Left renal pelvis (tissue), 4 donors: Measurements from ENCODE around the gene OR5M11. TPM values are rescaled to one million over a fixed set of nuclear protein-coding genes. Genes with fewer than 3 reads are reported as not detected.
"Not testable (repeated sequence)": the region's sequence is repeated elsewhere in the genome, so short reads cannot be mapped to it uniquely, and the experiment has no call there.

Experiments used
- DNase-seq, 4 donors: peaks; one replicate each; pipeline ENCODE4 v3.0.0-alpha.2; 2013; ENCODE audit warnings: low read depth in 4 of 4, low spot score in 3 of 4
- polyA plus RNA-seq, 4 donors: library from polyadenylated mRNA; unstranded; fragments of 120-200 nt; gene quantifications; one replicate each; pipeline ENCODE4 v1.2.1, GENCODE V29; 2013; ENCODE audit not compliant: insufficient read length in 4 of 4

The OR5M11 gene
- not detected for polyA plus RNA-seq

DNA sequence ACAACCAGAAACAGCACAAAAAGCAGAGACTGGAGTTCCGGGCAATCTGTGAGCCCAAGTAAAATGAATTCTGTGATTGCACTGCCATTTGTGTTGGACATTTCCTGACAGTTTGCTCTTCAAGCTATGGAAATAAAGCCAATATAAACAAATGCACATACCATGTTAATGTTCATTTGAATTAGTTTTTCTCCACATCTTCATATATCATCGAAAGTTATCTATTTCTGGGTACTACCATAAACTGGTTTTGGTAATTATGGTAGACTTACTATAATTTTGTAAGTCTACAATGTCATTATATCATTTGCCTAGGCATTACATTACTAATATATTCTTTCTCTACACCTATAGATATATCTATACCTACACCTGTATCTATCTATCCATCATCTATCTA is at the start of gene OR5M11:
Gene OR5M11, minus strand, starts transcription at position 101 of the 400 bp plus-strand sequence. Its CDS starts 0 bp downstream, at position 101.
- DNase-seq, result no peak

DNA sequence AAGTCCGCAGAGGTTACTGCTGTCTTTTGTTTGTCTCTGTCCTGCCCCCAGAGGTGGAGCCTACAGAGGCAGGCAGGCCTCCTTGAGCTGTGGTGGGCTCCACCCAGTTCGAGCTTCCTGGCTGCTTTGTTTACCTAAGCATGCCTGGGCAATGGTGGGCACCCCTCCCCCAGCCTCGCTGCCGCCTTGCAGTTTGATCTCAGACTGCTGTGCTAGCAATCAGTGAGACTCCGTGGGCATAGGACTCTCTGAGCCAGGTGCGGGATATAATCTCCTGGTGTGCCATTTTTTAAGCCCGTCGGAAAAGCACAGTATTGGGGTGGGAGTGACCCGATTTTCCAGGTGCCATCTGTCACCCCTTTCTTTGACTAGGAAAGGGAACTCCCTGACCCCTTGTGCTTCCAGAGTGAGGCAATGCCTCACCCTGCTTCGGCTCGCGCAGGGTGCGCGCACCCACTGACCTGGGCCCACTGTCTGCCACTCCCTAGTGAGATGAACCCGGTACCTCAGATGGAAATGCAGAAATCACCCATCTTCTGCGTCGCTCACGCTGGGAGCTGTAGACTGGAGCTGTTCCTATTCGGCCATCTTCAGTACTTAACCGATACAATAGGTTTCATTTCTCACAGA is 49.1 kb upstream of the OR5M11 start:
- not testable (repeated sequence) for DNase-seq

DNA sequence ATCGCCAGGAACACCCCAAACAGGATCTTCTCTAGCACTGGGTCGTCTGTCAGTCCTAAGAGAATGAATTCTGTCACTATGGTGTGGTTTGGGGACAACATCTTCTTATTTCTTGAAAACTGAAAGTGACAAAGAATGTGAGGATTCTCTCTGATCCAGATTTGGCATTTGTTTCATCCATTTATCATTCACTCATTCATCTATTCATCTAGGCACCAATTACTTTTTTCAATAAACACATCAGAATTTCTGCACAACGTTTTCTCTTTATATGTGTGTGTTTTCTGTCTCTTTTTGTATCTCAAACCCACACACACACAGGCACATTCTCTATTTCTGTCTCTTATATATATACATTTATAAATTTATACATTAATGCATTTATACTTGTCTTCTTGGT is 34.6 kb upstream of the OR5M11 start, which contains the start of gene OR5M10:
Gene OR5M10, minus strand, starts transcription at position 101 of the 400 bp plus-strand sequence. Its CDS starts 0 bp downstream, at position 101.
- no peak for DNase-seq

DNA sequence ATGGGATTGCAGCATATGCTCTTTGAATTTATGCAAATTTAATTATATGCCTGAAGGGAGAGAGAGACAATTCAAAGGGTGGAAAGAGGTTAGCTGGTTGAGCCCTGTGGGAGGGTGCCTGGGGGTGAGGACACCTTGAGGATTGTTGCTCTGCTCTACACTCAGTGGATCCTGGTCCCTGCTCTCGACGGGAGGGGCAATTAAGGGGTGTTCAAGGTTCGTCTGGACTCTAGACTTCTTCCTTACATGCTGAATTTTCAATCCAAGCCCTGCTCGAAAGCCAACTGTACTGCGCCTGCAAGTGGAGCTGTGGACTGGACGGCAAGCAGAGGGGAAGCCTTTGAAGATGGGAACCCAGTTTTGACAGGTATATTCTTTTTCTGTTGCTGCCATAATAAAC is 15.5 kb upstream of the OR5M11 start:
- no peak for DNase-seq

DNA sequence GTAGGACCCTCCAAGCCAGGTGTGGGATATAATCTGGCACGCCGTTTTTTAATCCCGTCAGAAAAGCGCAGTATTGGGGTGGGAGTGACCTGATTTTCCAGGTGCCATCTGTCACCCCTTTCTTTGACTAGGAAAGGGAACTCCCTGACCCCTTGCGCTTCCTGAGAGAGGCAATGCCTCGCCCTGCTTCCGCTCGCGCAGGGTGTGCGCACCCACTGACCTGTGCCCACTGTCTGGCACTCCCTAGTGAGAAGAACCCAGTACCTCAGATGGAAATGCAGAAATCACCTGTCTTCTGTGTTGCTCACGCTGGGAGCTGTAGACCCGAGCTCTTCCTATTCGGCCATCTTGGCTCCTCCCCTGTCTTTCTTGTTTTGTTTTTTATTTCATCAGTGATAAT is 11.6 kb upstream of the OR5M11 start:
- DNase-seq, result not testable (repeated sequence)

DNA sequence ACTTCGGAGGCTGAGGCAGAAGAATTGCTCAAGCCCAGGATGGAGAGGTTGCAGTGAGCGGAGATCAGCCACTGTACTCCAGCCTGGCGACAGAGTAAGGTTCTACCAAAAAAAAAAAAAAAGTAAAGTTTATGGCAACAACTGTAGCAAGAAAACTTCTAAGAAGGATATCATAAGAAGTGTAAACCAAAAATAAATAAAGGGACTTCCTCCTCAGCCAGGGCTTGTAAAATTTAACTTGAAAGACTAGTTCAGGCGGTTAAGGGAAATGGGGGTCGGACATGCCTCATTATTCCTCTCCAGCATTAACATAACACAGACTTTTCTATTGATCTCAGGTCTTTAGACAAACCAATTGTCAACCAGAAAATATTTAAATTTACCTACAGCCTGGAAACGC is 2.5 kb upstream of the OR5M11 start:
- DNase-seq, result no peak

DNA sequence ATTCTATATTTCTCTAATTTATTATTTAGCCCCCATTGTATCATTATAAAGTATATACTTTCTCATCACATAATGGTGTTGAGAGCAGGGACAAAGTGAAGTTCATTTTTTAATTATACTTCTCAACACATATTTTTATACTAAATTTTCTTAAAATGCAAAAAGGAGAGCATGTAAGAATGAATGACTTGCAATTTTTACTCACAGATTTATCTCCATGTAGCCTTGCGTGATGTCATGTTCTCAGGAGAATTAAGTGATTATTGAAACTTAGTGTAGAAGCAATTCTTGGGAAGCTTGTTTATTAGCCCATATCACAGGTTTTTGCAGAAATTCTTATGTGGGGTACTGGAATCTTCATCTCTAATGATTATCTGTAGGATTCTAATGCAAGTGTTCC is 682 bp upstream of the OR5M11 start:
- DNase-seq, result no peak

DNA sequence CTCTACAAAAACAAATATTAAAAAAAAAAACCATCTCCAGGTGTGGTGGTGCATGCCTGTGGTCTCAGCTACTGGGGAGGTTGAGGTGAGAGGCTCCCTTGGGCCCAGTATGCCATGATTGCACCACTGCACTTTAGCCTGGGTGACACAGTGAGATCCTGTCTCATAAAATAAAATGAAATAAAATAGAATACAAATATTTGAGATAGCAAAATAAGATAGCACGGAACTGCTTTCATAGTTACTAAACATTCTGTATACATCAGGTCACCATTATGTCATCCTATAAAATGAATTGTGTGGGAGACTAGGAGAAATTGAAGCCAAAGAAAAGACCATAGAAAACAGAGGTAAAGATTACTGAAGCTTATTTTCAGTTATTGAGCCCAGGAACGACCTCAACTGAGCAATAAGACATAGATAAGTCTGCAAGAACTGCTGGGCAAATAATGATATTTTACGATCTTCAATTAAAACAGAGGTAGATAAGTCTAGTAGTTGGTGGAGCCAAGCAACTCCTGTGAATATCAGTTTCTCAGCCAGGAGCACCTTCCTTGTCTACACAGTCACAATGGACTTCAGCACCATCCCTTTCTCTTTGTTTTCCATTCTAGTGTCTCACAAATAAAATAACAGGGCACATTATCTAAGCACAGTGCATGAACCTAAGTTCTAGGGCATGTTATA is 9.9 kb downstream of the OR5M11 start:
- no peak for DNase-seq

DNA sequence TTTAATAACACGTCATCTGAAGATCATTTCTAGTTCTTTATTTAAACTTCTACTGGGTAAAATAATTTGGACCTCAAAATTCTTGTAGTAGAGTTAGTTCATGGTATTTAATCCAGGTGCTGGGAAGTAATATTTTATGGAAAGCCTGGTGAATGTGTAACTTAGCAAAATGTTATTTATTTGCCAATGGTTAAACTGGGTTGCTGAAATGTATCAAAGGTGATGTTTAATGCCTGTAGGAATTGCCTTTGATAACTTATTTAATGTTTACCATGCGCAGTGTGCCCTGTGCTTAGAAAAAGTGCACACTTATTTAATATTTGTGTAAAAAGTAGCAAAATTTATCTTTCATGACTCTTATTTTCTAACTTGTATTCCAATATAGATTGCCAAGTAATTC is 11.2 kb downstream of the OR5M11 start:
- DNase-seq, result no peak

DNA sequence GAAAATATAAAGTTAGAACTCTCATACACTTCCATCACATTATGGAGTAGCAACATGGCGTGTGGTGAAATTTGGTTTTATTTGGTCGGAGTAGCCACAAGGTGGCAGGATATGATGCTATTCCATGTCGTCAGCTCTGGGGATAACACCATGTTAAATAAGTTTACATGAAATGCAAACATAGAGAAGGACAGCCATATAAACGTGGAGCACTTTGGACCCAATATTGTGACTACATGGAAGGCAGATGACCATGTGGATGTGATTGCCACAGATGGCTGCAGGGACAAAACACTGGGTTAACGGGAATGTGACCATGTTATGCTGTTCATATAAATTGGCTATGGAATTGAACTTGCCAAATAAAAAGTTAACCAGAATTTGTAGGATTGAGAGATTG is 21.0 kb downstream of the OR5M11 start:
- no peak for DNase-seq

DNA sequence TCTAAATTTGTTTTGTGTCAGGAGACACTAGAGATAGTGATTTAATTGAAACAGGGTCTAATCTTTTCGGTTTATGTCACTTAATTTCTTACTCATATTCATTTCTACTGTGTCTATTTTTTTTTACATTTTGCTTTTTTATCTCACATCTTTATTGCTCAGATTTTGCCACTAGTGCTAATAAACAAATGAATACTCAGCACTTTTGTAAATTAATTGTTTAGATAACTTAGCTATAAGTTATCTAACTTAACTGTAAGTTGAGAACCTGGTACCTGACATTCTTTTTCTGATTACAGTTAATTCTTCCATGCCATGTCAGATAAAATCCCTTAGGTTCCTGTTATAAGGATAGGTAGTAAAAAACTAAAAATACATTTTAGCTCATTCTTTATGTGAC is 29.8 kb downstream of the OR5M11 start:
- no peak for DNase-seq

DNA sequence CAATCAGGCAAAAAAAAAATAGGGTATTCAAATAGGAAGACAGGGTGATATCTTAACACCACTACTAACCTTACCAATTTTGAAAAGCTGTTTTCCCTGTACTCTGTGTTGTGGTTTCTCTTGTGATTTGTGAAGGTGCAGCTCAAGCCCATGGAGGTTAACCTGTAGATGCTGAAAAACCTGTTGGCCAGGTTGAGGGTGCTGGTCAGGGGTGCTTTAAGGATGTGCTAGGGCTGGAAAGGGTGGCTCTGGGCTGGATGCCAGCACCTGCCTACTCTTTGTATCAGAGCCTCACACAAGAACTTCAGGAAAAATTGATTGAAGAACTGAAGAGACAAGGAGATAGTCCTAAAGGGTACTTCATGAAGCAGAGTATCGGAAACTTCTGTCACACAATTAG is 33.6 kb downstream of the OR5M11 start:
- no peak for DNase-seq

DNA sequence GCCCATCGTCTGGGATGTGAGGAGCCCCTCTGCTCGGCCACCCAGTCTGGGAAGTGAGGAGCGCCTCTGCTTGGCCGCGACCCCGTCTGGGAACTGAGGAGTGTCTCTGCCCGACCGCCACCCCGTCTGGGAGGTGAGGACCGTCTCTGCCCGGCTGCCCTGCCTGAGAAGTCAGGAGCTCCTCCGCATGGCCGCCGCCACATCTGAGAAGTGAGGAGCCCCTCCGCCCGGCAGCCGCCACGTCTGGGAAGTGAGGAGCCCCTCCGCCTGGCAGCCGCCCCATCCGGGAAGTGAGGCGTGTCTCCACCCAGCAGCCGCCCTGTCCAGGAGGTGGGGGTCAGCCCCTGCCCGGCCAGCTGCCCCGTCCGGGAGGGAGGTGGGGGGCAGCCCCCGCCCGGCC is 46.0 kb downstream of the OR5M11 start:
- no peak for DNase-seq

DNA sequence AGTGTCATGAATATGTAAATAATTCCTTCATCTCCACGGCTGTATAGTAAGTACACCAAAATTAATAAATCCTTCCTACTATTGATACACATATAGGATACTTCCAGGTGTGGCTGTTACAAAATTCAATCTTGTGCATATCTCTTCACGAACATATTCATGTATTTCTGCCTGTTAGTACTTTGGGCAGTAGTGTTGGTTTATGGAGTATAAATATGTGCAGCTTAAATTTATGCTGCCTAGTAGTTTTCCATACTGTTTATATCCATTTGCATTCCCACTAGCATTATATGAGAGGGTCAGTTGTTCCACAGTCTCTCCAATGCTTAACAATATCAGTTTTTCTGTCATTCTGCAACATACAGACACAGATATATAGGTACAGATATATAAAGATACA is 47.9 kb downstream of the OR5M11 start:
- no peak for DNase-seq

Other genes with a start within 250 kb of the OR5M11 start
- gene OR8K3, start 228.1 kb downstream of the OR5M11 start, polyA plus RNA-seq, result not detected
- not detected for gene OR8K1, start 197.2 kb downstream of the OR5M11 start, polyA plus RNA-seq
- gene OR8J1, start 189.0 kb downstream of the OR5M11 start, polyA plus RNA-seq, result not detected
- gene OR8U1, start 167.6 kb downstream of the OR5M11 start, polyA plus RNA-seq, result not detected
- not detected for gene OR5AL1, start 130.6 kb downstream of the OR5M11 start, polyA plus RNA-seq
- gene OR5M3, start 69.9 kb downstream of the OR5M11 start, polyA plus RNA-seq, result not detected
- gene OR5M8, start 51.9 kb downstream of the OR5M11 start, polyA plus RNA-seq, result not detected
- gene OR5M10, start 34.5 kb upstream of the OR5M11 start, polyA plus RNA-seq, result not detected
- gene OR5M1, start 71.6 kb upstream of the OR5M11 start, polyA plus RNA-seq, result not detected
- not detected for gene OR5AP2, start 99.2 kb upstream of the OR5M11 start, polyA plus RNA-seq
- not detected for gene OR5AR1, start 120.4 kb upstream of the OR5M11 start, polyA plus RNA-seq
- gene OR9G1, start 155.8 kb upstream of the OR5M11 start, polyA plus RNA-seq, result not detected
- gene OR9G4, start 205.4 kb upstream of the OR5M11 start, polyA plus RNA-seq, result not detected